Activated naive CD8-positive, alpha-beta T cell (primary cell): ENCODE results near the gene WDR83.
A peak's percentile ranks its signal among the peaks of the same experiment; 100 is the strongest.
"Not testable (repeated sequence)": the region's sequence is repeated elsewhere in the genome, so short reads cannot be mapped to it uniquely, and the experiment has no call there.

ENCODE experiments used
- H3K27ac Mint-ChIP-seq: one replicate; pipeline ENCODE4 v1.8.0; 2021; ENCODE audit warnings: mixed read lengths
- H3K27me3 Mint-ChIP-seq: one replicate; pipeline ENCODE4 v1.8.0; 2021; ENCODE audit warnings: mixed read lengths
- H3K36me3 Mint-ChIP-seq: one replicate; pipeline ENCODE4 v1.8.0; 2021; ENCODE audit warnings: mixed read lengths
- H3K4me1 Mint-ChIP-seq: one replicate; pipeline ENCODE4 v1.8.0; 2021; ENCODE audit warnings: low read depth, mixed read lengths
- H3K4me3 Mint-ChIP-seq: one replicate; pipeline ENCODE4 v1.8.0; 2021; ENCODE audit warnings: mild to moderate bottlenecking, mixed read lengths
- H3K9me3 Mint-ChIP-seq: one replicate; pipeline ENCODE4 v1.8.0; 2021; ENCODE audit warnings: low read depth, mixed read lengths

WDR83 gene

DNA sequence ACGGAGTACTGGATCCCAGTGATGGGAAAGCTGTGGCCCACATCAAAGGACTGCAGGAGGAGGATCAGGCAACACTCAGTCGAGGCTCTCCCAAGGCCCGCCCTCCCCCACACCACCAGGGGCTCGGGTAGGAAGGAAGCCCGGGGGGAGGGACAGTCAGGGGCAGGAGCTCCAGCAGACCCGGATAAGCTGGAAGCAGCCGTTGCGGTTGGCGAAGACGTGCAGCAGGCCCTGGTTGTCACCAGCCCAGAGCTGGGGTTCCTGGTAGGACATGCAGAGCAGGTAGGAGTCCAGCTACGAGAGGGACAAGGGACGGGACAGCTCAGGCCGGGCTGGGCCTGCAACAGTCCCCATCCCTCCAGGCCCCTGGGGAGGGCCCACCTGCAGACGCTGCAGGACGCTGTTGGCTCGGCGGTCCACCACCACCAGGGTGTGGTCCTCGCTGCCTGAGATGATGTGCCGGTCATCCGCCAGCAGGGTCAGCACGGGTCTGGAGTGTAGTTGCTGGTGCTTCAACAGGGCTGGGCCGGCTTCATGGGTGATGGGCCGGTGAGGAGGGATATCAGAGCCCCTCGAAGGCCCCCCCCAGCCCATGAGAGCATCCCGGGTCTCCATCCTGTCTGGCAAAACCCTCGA, 23.1 kb downstream of the WDR83 start:
- H3K4me1 Mint-ChIP-seq: no peaks in the 10 kb centered on the region
- no peaks in the 10 kb centered on the region for H3K27me3 Mint-ChIP-seq
- no peak overlapping the region for H3K27ac Mint-ChIP-seq
- no peaks in the 10 kb centered on the region for H3K9me3 Mint-ChIP-seq
- no peaks in the 10 kb centered on the region for H3K36me3 Mint-ChIP-seq
- no peak overlapping the region for H3K4me3 Mint-ChIP-seq

DNA sequence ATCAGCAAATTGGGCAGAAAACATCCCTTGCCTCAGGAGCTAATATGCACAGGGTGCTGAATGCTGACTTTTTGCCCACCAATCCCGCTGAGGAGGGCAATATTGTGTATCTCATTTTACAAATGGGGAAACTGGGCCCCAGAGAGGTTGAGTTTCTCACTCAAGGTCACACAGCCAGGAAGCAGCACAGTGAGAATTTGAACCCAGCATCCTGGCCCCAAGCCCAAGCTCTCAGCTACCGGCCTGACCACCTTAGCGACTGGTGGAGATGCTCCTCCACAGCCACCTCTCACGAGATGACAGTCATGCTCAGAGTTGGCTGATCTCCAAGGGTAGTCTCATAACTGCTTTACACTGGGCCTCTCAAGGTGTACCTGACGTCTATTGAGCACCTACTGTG, 26.4 kb downstream of the WDR83 start:
- no peak overlapping the region for H3K27ac Mint-ChIP-seq
- no peaks in the 10 kb centered on the region for H3K27me3 Mint-ChIP-seq
- no peak overlapping the region for H3K4me3 Mint-ChIP-seq
- H3K36me3 Mint-ChIP-seq: no peaks in the 10 kb centered on the region
- H3K9me3 Mint-ChIP-seq: no peaks in the 10 kb centered on the region
- peaks cover 6% of the 10 kb centered on the region for H3K4me1 Mint-ChIP-seq

DNA sequence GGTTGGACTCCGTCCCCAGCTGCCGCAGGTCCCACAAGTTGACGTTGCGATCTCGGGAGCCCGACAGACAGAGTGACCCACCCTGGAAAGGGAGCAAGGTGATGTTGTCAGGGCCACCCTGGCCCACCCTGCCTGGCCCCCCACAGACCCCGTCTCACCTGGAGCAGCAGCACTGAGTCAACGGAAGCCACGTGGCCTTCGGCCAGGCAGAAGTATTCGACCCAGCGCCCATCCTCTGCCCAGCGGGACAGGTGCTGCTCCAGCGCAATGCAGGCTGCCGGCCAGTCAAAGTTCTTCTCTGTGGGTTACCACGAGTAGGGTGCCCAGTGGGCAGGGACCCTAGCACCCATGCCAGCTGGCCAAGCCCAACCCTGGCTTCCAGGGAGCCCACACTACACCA, 28.0 kb downstream of the WDR83 start:
- peaks cover 9% of the 10 kb centered on the region for H3K4me1 Mint-ChIP-seq
- H3K36me3 Mint-ChIP-seq: peaks cover 5% of the 10 kb centered on the region
- H3K27me3 Mint-ChIP-seq: no peaks in the 10 kb centered on the region
- no peak overlapping the region for H3K27ac Mint-ChIP-seq
- H3K4me3 Mint-ChIP-seq: peak overlapping the region; percentile 78
- H3K9me3 Mint-ChIP-seq: no peaks in the 10 kb centered on the region

DNA sequence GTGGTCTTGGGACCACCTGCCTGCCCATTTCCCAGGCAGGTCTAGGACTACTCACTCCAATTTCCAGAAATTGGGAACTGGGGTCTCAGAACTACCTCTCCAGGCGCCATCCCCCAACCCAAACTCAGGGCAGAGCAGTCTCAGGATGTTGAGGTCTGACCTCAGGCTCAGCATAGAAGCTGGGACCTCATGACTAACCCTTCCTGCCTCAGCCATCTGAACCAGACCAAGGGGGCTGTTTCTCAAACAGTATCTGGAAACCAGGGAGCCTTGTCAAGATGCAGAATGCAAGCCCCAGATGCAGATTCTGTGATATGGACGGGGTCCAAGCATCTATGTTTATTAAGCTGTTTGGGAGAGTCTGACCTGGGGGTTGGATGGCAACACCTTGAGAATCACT, 28.5 kb downstream of the WDR83 start:
- H3K4me1 Mint-ChIP-seq: peaks cover 9% of the 10 kb centered on the region
- H3K36me3 Mint-ChIP-seq: peaks cover 5% of the 10 kb centered on the region
- H3K9me3 Mint-ChIP-seq: no peaks in the 10 kb centered on the region
- peak overlapping the region; percentile 78 for H3K4me3 Mint-ChIP-seq
- H3K27ac Mint-ChIP-seq: no peak overlapping the region
- no peaks in the 10 kb centered on the region for H3K27me3 Mint-ChIP-seq

DNA sequence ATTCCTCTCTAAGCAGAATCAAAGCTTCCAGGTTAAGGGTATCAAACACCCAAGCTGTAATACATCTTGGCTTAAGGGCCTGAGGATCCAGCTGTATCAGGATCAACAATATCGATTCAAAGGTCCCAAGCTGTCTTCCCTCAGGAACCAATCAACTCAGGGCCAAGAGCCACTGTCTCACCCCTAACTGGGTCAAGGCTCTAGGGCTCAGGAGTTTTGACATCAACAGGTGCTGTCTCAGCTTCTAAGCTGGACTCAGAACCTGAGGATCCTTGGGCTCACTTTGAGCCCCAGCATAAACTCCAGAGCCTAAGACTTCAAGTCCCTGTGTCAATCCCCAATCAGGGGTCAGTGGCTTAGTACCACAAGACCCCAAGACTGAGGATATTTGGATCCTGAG, 28.9 kb downstream of the WDR83 start:
- H3K27me3 Mint-ChIP-seq: no peaks in the 10 kb centered on the region
- H3K36me3 Mint-ChIP-seq: peaks cover 5% of the 10 kb centered on the region
- H3K4me3 Mint-ChIP-seq: peak overlapping the region; percentile 78
- peaks cover 9% of the 10 kb centered on the region for H3K4me1 Mint-ChIP-seq
- peak overlapping the region; percentile 66 for H3K27ac Mint-ChIP-seq
- H3K9me3 Mint-ChIP-seq: no peaks in the 10 kb centered on the region

DNA sequence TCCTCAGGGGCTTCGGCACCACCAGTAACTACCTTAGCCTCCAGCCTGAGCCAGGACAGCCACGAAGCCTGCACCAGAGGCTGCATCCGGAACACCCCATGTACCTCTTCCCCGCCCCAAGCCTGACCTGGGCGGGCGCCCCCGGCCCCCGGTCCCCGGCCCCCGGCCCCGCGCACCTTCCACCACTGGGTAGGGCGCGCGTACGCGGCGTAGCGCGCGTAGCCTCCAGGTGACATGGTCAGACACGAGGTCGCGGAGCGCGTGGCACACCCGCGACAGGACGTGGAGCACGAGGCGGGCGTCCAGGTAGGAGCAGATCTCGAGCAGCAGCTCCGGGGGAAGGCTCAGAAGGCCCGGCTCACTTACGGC, 29.4 kb downstream of the WDR83 start:
- no peaks in the 10 kb centered on the region for H3K27me3 Mint-ChIP-seq
- no peaks in the 10 kb centered on the region for H3K9me3 Mint-ChIP-seq
- H3K27ac Mint-ChIP-seq: peak overlapping the region; percentile 66
- H3K4me3 Mint-ChIP-seq: peak overlapping the region; percentile 89
- peaks cover 9% of the 10 kb centered on the region for H3K4me1 Mint-ChIP-seq
- H3K36me3 Mint-ChIP-seq: peaks cover 5% of the 10 kb centered on the region

DNA sequence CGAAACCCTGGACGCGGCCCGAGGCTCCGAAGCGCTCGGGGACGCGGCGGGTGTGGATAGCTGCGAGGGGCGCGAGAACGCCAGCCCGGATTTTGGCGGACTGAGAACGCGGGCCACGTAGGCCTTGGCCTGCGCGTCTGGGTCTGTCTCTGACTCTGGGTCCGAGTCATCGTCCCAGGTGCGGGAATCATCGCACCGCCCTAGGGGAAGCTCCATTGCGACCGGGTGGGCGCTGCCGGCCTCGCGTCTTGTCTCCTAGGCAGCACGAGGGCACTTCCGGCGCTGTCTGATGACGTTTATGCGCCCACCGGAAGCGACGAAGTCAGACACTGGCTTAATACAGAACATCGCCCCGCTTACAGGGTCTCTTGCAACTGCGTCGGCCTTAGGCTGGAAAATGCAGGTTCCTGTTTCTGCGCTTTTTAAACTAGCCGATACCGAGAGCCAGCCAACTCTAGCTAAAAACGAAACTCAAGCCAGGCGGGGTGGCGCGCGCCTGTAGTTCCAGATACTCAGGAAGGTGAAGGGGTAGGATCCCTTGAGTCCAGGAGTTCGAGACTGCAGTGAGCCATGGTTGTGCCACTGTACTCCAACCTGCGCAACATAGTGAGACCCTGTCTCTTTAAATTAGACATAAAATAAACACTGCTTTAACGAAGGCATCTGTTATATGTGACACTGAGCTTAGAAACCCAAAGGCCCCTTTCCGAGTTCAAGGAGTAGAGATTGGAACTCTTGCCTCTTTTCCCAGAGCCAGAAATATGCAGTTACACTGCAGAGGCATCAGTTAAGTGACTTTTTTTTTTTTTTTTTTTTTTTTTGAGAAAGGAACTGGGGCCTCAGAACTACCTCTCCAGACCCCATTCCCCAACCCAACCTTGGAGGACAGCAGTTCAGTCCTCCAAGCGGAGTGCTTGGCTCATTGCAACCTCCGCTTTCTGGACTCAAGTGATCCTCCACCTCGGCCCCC, 30.0 kb downstream of the WDR83 start, which contains the start of gene FBXW9:
Gene FBXW9, minus strand, starts transcription at position 266 of the 970 bp plus-strand sequence. Its CDS starts 50 bp downstream, at position 216.
- peaks cover 5% of the 10 kb centered on the region for H3K36me3 Mint-ChIP-seq
- H3K9me3 Mint-ChIP-seq: no peaks in the 10 kb centered on the region
- H3K27me3 Mint-ChIP-seq: no peaks in the 10 kb centered on the region
- H3K4me1 Mint-ChIP-seq: peaks cover 9% of the 10 kb centered on the region
- H3K27ac Mint-ChIP-seq: peak within 1 kb of the TSS; percentile 88
- peak within 1 kb of the TSS; percentile 89 for H3K4me3 Mint-ChIP-seq

DNA sequence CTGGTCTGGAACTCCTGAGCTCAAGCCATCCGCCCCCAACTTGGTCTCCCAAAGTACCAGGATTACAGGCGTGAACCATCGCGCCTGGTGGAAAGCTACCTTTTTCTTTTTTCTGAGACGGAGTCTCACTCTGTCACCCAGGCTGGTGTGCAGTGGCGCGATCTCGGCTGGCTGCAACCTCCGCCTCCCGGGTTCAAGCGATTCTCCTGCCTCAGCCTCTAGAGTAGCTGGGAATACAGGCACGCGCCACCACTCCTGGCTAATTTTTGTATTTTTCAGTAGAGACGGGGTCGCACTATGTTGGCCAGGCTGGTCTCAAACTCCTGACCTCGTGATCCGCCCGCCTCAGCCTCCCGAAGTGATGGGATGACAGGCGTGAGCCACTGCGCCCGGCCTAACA, 30.8 kb downstream of the WDR83 start:
- H3K27me3 Mint-ChIP-seq, H3K4me1 Mint-ChIP-seq, H3K27ac Mint-ChIP-seq, H3K9me3 Mint-ChIP-seq, H3K36me3 Mint-ChIP-seq: not testable (repeated sequence)
- peak overlapping the region; percentile 51 for H3K4me3 Mint-ChIP-seq

DNA sequence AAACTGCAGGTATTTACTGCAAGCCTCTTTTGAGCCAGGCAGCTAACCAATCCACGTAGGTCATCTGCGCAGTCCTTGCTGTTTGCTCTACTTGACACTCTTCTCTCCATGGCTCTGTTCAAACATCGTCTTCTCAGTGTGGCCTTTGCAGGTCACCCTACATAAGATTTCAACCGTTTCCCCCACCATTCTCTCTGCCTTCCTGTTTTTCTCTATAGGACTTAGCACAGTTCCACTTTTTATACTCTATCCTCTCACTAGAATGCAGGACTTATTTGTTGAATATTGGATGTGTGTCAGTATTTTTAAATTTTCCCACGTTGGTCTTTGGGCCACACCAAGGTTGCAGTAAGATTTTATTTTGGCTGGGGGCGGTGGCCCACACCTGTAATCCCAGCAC, 31.5 kb downstream of the WDR83 start:
- Mint-ChIP-seq H3K4me1 (peaks cover 9% of the 10 kb centered on the region), H3K4me3 (peak overlapping the region; percentile 76), H3K36me3 (peaks cover 6% of the 10 kb centered on the region), H3K27ac (peak overlapping the region; percentile 84), H3K9me3 (no peaks in the 10 kb centered on the region), H3K27me3 (no peaks in the 10 kb centered on the region)

DNA sequence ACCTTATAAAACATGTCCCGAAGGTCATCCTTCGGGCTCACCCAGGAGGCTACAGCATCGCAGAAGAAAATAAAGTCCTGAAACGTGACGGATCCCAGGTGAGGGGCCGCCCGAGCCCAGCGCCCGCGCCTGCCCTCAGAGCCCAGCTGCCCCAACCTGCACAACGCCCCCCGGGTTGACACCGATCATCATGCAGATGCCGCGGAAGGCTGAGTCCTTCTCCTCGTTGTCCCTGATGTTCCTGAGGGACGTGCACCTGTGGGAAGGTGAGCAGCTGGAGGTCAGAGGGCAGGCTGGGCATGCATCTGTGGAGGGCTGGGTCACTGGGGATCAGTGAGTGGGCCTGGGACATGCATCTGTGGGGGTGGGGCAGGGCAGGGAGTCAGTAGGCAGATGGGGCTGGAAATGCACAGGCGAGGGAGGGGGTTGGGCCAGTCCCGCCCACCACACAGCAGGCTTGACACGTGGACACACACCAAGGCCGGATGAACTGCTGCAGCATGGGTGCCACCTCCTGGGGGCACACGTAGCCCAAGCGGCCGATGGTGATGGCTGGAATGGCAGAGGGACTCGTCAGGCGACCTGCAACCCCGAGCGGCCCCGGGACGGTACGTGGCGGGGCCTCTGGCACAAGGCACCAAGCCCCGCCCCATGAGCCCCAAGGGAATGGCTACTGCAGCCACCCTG, 35.1 kb downstream of the WDR83 start:
- Mint-ChIP-seq H3K27ac (no peak overlapping the region), H3K27me3 (no peaks in the 10 kb centered on the region), H3K4me3 (no peak overlapping the region), H3K4me1 (peaks cover 5% of the 10 kb centered on the region), H3K9me3 (no peaks in the 10 kb centered on the region), H3K36me3 (peaks cover 9% of the 10 kb centered on the region)

DNA sequence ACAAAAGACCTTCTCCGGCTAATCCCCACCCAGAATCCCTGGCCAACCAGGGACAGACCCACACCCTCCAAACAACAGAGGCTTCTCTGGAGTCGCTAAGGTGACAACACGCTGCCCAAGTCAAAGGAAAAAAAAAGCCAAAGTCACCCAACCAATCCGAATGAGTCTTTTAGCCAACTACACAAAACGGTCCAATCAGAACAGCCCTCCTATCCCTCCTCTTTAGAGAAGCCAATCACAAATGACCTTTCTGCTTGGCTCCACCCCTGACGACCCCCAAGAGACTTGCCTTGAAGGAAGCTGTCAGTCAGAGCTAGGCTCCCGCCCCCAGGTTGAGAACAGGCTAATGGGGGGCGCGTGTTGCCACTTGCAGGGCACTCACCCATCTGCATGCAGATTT, 36.4 kb downstream of the WDR83 start:
- Mint-ChIP-seq H3K9me3 (no peaks in the 10 kb centered on the region), H3K27me3 (no peaks in the 10 kb centered on the region), H3K4me1 (peaks cover 3% of the 10 kb centered on the region), H3K36me3 (peaks cover 9% of the 10 kb centered on the region), H3K27ac (no peak overlapping the region), H3K4me3 (no peak overlapping the region)

DNA sequence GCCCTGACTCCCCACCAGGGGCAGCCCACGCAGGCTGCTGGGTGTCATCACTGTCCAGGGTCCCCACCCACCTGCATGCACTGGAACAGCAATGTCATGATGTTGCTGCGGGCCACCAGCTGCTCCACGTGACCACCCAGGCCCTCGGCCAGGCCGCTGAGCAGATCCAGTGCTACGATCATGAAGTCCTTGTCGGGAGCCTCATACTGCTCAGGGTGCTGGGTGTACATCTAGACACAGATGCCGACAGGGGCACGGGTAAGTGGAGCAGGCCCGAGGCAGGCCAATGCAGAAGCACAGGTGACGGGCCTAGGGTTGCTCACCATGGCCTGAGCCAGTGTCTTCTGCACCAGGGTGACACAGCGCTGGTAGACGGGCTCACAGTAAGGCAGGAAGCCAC, 38.6 kb downstream of the WDR83 start:
- H3K4me1 Mint-ChIP-seq: no peaks in the 10 kb centered on the region
- no peaks in the 10 kb centered on the region for H3K27me3 Mint-ChIP-seq
- no peak overlapping the region for H3K4me3 Mint-ChIP-seq
- H3K36me3 Mint-ChIP-seq: peaks cover 4% of the 10 kb centered on the region
- H3K9me3 Mint-ChIP-seq: no peaks in the 10 kb centered on the region
- peak overlapping the region; percentile 50 for H3K27ac Mint-ChIP-seq

DNA sequence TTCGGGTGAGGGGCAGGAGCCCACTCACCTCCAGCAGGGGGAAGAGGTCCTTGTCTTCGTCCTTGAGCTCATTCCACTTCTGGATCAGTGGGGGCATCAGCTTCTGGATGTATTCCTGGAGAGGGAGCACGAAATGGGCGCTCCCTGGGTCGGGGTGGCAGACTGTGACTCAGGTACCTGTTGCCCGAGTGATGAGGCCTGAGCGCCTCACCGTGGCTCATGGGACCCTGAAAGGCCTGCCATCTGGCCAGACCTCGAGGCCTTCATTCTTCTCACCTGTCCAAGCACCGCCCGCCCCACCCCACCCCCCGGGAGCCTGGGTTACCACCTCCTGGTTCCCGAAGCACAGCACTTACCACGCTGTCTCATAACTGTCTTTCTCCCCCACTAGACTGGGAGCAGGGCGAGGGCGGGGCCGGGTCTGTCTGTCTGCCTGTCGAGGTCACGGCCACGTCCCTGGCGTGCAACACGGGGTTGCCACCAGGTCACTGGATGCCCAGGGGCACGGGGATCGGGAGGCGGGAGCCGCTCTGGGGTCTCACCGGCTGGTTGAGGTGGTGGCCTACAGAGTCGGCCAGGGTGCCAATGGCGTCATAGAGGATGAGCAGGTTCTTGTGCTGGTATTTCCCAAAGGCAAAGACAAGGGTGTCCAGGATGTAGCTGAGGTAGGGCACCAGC, 39.2 kb downstream of the WDR83 start:
- no peaks in the 10 kb centered on the region for H3K27me3 Mint-ChIP-seq
- H3K4me3 Mint-ChIP-seq: no peak overlapping the region
- no peaks in the 10 kb centered on the region for H3K9me3 Mint-ChIP-seq
- peaks cover 4% of the 10 kb centered on the region for H3K36me3 Mint-ChIP-seq
- no peaks in the 10 kb centered on the region for H3K4me1 Mint-ChIP-seq
- H3K27ac Mint-ChIP-seq: peak overlapping the region; percentile 50

DNA sequence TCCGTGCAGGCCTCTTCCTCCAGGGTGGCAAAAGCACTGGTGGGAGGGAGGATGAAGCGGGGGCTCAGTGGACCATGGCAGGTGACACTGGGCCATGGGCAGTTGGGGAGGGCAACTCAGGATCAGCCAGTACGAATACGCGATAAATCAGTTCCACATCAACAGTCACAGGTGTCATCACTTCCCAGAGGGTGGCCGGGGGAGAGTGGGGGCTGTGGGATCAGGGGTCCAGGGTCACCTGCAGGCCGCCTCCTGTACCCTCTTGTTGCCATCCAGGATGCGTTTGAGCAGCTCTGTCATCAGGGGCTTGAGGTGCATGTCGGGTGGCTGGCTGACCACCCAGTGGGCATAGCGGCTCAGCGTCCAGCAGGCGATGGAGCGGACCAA, 39.7 kb downstream of the WDR83 start:
- Mint-ChIP-seq H3K9me3 (no peaks in the 10 kb centered on the region), H3K36me3 (peaks cover 4% of the 10 kb centered on the region), H3K4me1 (no peaks in the 10 kb centered on the region), H3K27me3 (no peaks in the 10 kb centered on the region), H3K4me3 (no peak overlapping the region), H3K27ac (no peak overlapping the region)

DNA sequence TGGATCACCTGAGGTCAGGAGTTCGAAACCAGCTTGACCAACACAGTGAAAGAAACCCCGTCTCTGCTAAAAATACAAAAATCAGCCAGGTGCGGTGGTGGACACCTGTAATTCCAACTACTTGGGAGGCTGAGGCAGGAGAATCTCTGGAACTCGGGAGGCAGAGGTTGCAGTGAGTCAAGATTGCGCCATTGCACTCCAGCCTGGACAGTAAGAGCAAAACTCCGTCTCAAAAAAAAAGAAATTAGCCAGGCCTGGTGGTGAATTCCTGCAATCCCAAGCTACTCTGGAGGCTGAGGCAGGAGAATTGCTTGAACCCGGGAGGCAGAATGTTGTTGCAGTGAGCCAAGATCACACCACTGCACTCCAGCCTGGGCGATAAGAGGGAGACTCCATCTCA, 42.0 kb downstream of the WDR83 start:
- no peak overlapping the region for H3K4me3 Mint-ChIP-seq
- no peaks in the 10 kb centered on the region for H3K27me3 Mint-ChIP-seq
- no peak overlapping the region for H3K27ac Mint-ChIP-seq
- no peaks in the 10 kb centered on the region for H3K9me3 Mint-ChIP-seq
- H3K4me1 Mint-ChIP-seq: no peaks in the 10 kb centered on the region
- peaks cover 3% of the 10 kb centered on the region for H3K36me3 Mint-ChIP-seq
